Measurements from ENCODE around the gene ADORA2A.

ADORA2A gene

GRCh38 chr22:24418786-24419474 lies 8.5 kb upstream of the ADORA2A start:
- DNase-seq (ENCODE audit: low spot score), result no peak

DNA sequence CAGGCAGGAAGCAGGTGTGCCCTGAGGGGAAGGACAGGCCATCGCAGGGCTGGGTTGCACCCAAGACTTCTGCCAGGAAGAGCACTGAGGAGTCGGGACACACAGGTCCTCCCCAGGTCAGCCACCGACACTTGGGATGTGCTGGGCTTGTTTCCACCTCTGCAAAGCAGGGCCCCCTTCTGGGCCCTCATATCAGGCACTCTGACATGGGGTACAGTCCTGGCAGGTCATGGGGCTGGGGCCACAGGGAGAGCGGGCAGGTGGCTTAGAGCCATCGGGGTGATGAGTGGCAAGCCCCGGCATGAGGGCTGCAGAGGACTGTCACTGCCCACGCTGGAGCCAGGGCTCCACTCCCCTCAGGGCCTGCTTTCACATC lies 7.9 kb upstream of the ADORA2A start:
- no peak for DNase-seq (ENCODE audit: low spot score)

- no peak for DNase-seq (ENCODE audit: low spot score)
Measured at GRCh38 chr22:24420072-24420976, 7.1 kb upstream of the ADORA2A start.

GRCh38 chr22:24420977-24421343 lies 6.4 kb upstream of the ADORA2A start:
- DNase-seq (ENCODE audit: low spot score), result no peak

DNA sequence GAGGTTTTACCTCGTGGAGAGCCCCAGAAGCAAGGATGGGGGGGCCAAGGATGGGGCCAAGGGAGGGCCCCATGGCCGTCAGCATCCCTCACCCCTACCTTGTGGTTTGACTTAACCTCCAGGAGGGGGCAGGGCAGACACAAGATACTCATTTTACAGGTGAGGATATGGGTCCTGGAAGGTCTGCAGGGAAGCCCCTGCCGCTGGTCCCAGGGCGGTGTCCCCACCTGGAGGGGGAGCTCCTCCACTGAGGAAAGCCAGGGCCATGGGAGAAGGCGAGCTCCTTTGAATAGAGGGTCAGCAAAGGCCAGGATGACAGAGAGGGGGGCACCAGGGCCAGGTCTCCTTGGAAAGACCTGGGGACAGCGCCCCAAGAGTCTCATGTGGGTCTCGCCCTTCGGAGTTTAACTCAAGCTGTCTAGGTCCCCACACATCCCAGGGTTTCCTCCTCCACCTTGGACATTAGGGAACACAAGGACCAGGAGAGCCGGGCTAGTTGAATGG lies 5.9 kb upstream of the ADORA2A start:
- no peak for DNase-seq (ENCODE audit: low spot score)

GRCh38 chr22:24422102-24422665 lies 5.2 kb upstream of the ADORA2A start:
- no peak for DNase-seq (ENCODE audit: low spot score)

DNA sequence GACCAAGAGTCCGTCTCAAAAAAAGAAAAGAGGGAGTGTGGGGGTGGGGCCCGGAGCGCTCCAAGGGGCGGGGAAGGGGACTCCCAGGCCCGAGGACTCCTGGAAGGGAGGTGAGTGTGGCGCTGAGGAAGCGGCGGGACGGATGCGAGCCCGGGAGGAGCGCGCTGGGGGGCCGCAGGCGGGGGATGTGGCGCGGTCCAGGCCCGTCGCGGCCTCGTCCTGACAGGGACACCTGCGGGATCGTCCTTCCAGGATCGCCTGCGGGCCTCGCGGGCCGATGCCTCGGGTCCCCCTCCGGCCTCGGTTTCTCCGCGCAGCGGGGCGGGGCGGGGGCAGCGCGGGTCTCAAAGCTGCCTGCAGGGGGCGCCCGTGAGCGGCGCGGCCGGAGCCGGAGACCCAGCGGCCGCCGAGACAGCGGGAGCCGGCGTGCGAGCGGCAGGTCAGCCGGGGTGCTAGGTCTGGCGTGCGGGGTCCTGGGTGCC lies 3.8 kb upstream of the ADORA2A start:
- peak; percentile 93 for DNase-seq (ENCODE audit: low spot score)

DNA sequence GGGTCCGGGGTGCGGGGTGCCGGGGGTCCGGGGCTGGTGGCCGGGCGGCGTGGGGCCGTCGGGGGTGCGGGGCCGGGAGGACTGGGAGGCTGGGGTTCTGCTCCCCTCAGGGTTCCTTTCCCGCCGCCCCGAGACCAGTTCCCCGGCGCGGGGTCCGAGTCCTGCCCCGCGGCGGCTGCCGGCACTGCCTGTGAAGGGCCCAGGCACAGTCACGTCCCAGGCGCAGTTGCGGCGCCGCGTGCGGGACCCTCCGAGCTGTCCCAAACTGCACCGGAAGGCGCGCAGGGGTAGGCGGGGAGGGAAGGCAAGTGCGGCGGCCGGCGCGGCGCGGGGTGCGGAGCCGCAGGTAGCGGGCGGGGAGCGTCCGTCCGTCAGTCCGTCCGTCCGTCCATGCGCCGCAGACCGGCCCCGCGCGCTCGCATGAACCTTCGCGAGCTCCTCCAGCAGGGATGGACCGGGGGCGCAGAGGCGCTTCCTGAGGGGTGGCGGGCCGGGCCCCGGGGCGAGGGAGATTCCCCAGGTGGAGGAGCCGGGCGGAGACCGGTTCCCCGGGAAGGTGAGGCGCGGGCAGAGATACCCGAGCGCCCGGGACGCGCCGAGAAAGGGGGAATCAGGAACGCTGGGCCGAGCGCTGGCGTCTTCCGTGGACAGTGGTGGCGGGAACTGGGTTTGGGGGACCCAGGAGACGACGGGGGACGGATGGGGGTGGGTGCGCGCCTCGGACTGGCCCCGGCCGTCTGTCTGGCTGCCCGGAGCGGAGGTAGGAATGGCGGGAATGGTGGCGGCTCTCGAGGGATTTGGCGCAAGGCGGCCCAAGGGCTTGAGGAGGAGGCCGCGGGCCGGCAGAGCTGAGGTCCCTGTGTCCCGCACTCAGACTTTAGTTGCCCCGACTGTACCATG lies 3.1 kb upstream of the ADORA2A start:
- DNase-seq (ENCODE audit: low spot score), result no peak

GRCh38 chr22:24424901-24425775 lies 2.3 kb upstream of the ADORA2A start:
- DNase-seq (ENCODE audit: low spot score), result no peak

DNA sequence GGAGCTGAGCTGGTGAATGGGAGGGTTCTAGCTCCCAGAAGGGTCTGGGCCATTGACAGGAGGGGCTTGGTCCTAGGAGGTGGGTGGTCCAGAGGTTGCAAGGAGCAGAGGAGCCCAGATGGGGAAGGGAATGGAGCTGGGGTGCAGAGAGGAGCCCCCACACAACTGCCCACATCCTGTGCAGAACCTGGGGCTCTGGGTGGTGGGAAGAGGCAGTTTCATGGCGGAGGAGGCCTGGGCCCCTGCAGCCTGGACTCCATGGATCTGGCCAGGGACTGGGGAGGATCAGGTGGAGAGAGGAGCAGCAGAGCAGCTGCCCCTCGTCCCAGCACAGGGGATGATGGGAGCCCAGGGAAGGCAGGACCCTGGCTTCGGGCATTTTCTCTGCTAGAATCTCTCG lies 963 bp upstream of the ADORA2A start:
- DNase-seq (ENCODE audit: low spot score), result no peak

- DNase-seq (ENCODE audit: low spot score), result no peak
Measured at GRCh38 chr22:24426851-24427499, 424 bp upstream of the ADORA2A start.

DNA sequence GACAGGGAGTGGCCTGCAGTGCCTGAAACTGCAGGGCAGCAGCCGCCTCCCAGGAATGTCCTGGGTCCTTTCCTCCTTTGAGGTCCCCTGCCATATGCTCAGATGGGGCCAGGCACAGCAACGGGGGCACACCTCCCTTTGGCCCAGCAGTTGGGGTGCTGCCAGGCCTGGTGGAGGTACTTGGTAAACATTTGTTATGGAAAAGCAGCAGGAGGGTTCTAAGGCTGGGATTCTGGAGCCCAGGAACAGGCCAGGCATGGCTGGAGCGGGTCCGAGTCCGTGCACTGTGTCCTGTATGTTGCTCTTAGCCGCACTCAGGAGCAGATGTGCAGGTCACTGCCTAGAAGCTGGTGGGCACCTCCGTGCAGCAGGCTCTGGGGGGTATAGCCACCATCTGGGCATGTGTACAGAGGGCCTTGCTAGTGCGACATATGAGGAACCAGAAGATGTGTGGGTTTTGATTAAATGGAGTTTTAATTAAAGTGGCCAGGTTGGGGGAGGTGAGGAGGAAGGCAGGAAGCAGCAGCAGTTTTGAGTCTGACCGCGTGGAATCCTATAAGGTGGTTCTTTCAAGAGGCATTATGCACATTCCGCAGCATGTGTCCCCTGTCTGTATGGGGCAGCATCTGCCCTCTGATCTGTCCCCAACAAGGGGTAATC lies 1.5 kb downstream of the ADORA2A start:
- DNase-seq (ENCODE audit: low spot score), result no peak

DNA sequence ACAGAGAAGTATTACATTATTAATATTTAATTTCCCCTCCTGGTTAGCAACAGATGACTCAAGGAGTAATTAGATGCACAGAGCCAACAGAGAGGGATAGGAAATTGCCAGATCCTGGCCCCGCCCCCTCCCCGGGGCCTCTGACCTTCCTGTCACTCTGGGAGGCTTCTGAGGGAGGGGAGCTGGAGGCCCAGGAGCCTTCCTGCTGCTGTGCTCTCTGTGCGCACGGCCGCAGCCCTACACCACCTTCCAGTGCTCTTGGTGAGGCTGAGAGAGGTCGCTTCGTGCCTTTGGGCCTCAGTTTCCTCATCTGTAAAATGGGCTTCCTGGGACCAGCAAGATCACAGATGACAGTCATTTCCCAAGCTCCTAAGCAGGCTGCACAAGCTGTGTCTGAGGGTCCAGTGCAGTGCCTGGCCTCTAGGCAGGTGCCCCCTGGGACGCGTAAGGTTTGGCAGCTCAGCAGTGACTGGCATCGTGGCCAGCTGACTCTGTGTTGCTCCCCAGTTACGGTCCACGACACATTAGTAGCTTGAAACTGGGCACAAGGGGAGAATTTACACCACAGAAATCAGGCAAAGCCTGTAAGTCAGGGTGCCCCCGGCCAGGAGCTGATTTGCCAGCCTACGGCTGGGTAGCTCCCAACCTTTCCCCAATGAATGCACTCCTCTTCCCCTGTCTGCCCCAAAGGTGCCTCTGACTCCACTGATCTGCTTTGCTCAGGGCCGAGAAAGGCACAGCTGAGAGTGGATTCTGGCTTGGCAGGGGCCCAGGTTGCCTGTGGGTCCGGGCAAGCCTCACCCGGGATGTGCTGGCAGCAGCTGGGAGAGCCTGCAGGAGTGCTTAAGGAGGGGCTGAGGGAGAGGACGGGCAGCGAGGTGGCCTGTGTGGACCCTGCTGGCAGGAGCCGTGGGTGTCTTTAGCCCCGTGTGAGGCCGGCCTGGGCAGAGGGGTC lies 2.3 kb downstream of the ADORA2A start:
- peak; percentile 50 for DNase-seq (ENCODE audit: low spot score)

- no peak for DNase-seq (ENCODE audit: low spot score)
Measured at GRCh38 chr22:24430431-24431308, 3.3 kb downstream of the ADORA2A start.

DNA sequence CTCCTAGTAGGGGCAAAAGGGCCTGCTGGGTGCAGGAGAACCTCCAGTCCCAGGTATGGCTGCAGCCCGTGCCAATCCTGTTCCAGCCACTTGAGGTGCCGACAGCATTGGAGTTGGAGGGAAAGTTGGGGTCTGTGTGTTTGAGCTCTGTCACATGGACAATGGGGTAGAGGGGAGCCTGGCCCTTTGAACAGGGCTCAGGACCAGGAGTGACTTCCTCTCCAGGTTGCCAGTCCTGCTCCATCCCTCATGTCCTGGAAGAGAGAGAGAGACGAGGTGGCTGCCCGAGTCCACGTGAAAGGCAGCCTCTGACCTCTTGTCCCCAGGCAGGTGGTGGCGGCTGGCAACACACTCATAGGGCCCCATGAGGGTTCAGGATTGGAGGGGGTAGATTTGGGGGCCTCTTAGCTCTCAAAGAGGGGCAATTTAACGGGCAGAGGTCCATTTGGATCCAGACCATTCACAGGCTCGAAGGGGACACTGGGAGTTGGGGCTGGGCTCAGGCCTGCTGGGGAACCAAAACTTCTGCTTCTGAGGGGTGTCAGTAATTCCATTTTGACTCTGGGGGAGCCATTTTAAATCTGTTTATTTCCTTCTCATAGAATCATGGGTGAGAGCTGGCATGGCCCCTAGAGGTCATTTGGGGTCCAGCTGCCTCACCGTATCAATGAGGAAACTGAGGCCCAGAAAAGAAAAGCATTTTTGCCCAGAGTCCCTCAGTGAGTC lies 4.1 kb downstream of the ADORA2A start:
- DNase-seq (ENCODE audit: low spot score), result no peak

- peak; percentile 75 for DNase-seq (ENCODE audit: low spot score)
Measured at GRCh38 chr22:24432059-24432853, 4.9 kb downstream of the ADORA2A start.

Measured in GM03348 (cell line).